ENCODE results near the gene ATG12.

GRCh38 chr5:115818821-115819220, 22.5 kb downstream of the ATG12 start:
- TF ChIP-seq STAT6 (CRISPR knock-in tag; conservative IDR thresholded peaks at IDR 0.05; ENCODE audit: low read depth), result no peak
- TF ChIP-seq TEAD4 (CRISPR knock-in tag; IDR thresholded peaks at IDR 0.05), result no peak
- TF ChIP-seq USF1 (CRISPR knock-in tag; IDR thresholded peaks at IDR 0.05), result no peak
- no peak for TF ChIP-seq FOXJ3 (CRISPR knock-in tag; IDR thresholded peaks at IDR 0.05; ENCODE audit: borderline replicate concordance)
- TF ChIP-seq ZNF317 (CRISPR knock-in tag; IDR thresholded peaks at IDR 0.05; ENCODE audit: borderline replicate concordance, low read depth), result no peak
- no peak for TF ChIP-seq CTCF (IDR thresholded peaks at IDR 0.05)
- TF ChIP-seq RELA (CRISPR knock-in tag; IDR thresholded peaks at IDR 0.05; ENCODE audit: borderline replicate concordance), result no peak
- TF ChIP-seq ZNF532 (CRISPR knock-in tag; IDR thresholded peaks at IDR 0.05; ENCODE audit: borderline replicate concordance), result no peak
- no peak for TF ChIP-seq IRF2 (CRISPR knock-in tag; IDR thresholded peaks at IDR 0.05; ENCODE audit: borderline replicate concordance, low read depth)
- TF ChIP-seq MAX (CRISPR knock-in tag; IDR thresholded peaks at IDR 0.05), result no peak
- no peak for TF ChIP-seq ZSCAN18 (CRISPR knock-in tag; IDR thresholded peaks at IDR 0.05)
- TF ChIP-seq IRF1 (CRISPR knock-in tag; IDR thresholded peaks at IDR 0.05), result no peak
- TF ChIP-seq NR2C2 (CRISPR knock-in tag; IDR thresholded peaks at IDR 0.05), result no peak
- no peak for TF ChIP-seq E2F5 (CRISPR knock-in tag; IDR thresholded peaks at IDR 0.05)

All from WTC11 (cell line).